ENCODE measurements around the gene KLHDC7A.

The KLHDC7A gene

GRCh38 chr1:18446751-18447150 is 34.0 kb upstream of the KLHDC7A start:
- Histone ChIP-seq H3K4me3 (ENCODE audit: low read depth, low read length) (no peak overlapping the region), H3K27ac (no peak overlapping the region), H3K27me3 (replicated peaks) (no peaks in the 10 kb centered on the region), H3K36me3 (replicated peaks) (no peaks in the 10 kb centered on the region)
- no peak for DNase-seq
- in situ Hi-C loops (cut with HindIII; ENCODE audit: low pct_ligation_motif_present, low sequenced_read_pairs) = no loop called here
- TF ChIP-seq, protein P1, sequence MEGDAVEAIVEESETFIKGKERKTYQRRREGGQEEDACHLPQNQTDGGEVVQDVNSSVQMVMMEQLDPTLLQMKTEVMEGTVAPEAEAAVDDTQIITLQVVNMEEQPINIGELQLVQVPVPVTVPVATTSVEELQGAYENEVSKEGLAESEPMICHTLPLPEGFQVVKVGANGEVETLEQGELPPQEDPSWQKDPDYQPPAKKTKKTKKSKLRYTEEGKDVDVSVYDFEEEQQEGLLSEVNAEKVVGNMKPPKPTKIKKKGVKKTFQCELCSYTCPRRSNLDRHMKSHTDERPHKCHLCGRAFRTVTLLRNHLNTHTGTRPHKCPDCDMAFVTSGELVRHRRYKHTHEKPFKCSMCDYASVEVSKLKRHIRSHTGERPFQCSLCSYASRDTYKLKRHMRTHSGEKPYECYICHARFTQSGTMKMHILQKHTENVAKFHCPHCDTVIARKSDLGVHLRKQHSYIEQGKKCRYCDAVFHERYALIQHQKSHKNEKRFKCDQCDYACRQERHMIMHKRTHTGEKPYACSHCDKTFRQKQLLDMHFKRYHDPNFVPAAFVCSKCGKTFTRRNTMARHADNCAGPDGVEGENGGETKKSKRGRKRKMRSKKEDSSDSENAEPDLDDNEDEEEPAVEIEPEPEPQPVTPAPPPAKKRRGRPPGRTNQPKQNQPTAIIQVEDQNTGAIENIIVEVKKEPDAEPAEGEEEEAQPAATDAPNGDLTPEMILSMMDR (IDR thresholded peaks at IDR 0.05; ENCODE audit: low read depth, low read length, missing control alignments) = no peak

GRCh38 chr1:18447509-18448220 is 33.1 kb upstream of the KLHDC7A start:
- no peak for DNase-seq
- in situ Hi-C loops (cut with HindIII; ENCODE audit: low pct_ligation_motif_present, low sequenced_read_pairs) = no loop called here
- Histone ChIP-seq H3K4me3 (ENCODE audit: low read depth, low read length) (no peak overlapping the region), H3K27ac (no peak overlapping the region), H3K27me3 (replicated peaks) (no peaks in the 10 kb centered on the region), H3K36me3 (replicated peaks) (no peaks in the 10 kb centered on the region)
- TF ChIP-seq, protein P1 (IDR thresholded peaks at IDR 0.05; ENCODE audit: low read depth, low read length, missing control alignments) = no peak

DNA sequence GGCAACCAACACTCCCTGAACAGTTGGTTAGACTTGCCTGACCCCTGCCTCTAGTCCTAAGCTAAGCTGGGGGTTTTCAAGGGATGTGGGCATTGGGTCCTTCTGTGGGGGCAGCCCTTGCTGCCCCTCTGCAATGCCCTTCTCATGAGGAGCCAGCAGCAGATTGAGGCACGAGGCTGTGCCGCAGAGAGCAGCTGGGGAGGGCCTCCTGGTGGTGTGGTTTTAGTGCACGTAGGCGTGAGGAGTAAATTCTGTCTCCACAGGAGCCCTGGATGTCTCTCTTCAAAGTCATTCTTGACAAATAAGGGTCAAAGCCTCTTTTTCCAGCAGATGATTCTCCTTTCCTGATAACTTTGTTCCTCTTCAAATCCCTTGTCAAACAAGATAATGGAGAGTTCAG is 31.8 kb upstream of the KLHDC7A start:
- Histone ChIP-seq H3K27me3 (replicated peaks) (no peaks in the 10 kb centered on the region), H3K36me3 (replicated peaks) (no peaks in the 10 kb centered on the region), H3K27ac (no peak overlapping the region), H3K4me3 (ENCODE audit: low read depth, low read length) (no peak overlapping the region)
- TF ChIP-seq, protein P1 (IDR thresholded peaks at IDR 0.05; ENCODE audit: low read depth, low read length, missing control alignments) = no peak
- DNase-seq = no peak
- in situ Hi-C loops (cut with HindIII; ENCODE audit: low pct_ligation_motif_present, low sequenced_read_pairs) = no loop called here

GRCh38 chr1:18452550-18452949 is 28.2 kb upstream of the KLHDC7A start:
- Histone ChIP-seq H3K27ac (no peak overlapping the region), H3K27me3 (replicated peaks) (no peaks in the 10 kb centered on the region), H3K4me3 (ENCODE audit: low read depth, low read length) (no peak overlapping the region), H3K36me3 (replicated peaks) (no peaks in the 10 kb centered on the region)
- in situ Hi-C loops (cut with HindIII; ENCODE audit: low pct_ligation_motif_present, low sequenced_read_pairs) = no loop called here
- DNase-seq = peak; percentile 9
- TF ChIP-seq, protein P1 (IDR thresholded peaks at IDR 0.05; ENCODE audit: low read depth, low read length, missing control alignments) = no peak

DNA sequence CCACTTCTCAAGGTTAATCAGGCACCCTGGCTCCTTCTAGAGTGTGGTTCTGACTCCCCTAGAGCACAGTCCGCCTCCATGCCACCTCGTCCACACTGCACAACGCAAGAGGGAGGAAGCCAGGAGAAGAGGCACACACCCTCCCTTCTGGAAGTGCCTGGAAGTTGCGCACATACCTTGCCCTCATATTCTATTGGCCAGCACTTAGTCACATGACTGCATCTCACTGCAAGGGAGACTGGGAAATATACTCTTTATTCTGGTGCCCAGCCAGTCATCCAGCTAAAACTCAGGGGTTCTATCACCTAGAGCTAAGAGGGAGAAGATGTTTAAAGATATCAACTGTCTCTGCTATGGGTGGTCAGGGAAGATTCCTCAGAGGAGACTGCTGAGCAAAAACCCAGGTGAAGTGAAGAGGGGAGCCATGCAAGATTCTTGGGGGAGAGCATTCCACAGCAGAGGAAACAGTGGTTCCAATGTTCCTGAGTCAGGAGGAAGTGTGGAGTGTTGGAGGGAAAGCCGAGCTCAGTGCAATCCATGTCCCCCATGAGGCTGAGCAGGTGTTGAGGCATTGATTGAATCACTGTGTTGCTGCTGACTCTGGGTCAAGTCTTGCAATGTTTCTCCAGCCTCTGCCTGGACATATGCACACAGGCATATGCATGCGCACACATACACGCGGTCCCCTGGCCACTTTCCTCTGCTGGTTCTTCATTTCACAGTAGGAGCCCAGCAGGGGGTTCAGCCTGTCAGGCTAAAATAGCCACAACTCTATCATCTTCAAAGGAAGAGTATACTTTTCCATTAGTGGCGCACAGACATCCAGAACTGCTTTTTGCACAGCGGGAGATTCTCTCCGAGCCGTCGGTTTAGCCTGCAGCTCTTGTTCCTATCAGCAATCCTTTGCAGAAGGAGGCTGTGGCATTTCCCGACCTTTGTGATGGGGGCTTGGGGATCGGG is 22.3 kb upstream of the KLHDC7A start:
- H3K27ac ChIP-seq = no peak overlapping the region
- no peak overlapping the region for H3K4me3 ChIP-seq (ENCODE audit: low read depth, low read length)
- no peaks in the 10 kb centered on the region for H3K36me3 ChIP-seq (replicated peaks)
- DNase-seq = no peak
- in situ Hi-C loops (cut with HindIII; ENCODE audit: low pct_ligation_motif_present, low sequenced_read_pairs) = no loop called here
- no peaks in the 10 kb centered on the region for H3K27me3 ChIP-seq (replicated peaks)
- TF ChIP-seq, protein P1 (IDR thresholded peaks at IDR 0.05; ENCODE audit: low read depth, low read length, missing control alignments) = no peak
